HL-60 (cell line): ENCODE data around the gene CADM2.

Source experiments
- DNase-seq, 2 experiments: peaks; one replicate each; pipeline ENCODE4 v3.0.0-alpha.2; 2010 to 2020; ENCODE audit warnings: low read depth in 1 of 2, low spot score in 1 of 2
- H3K27ac ChIP-seq: fragments of 250-450 bp; sonication (Bioruptor Pico); replicated peaks from 2 replicates; pipeline ENCODE4 v1.5.1; 2020; ENCODE audit warnings: mild to moderate bottlenecking, moderate library complexity
- H3K27me3 ChIP-seq: fragments of 250-450 bp; sonication (Bioruptor Pico); 2 replicates; pipeline ENCODE4 v1.5.1; 2021; ENCODE audit warnings: mild to moderate bottlenecking, moderate library complexity; ENCODE audit not compliant: insufficient read depth, poor library complexity, severe bottlenecking
- H3K4me3 ChIP-seq: replicated peaks from 2 replicates; pipeline ENCODE4 v1.5.1; 2011; ENCODE audit warnings: mild to moderate bottlenecking, control low read depth, low read length; ENCODE audit not compliant: insufficient read depth
- GABPA ChIP-seq: IDR thresholded peaks from 2 replicates; pipeline ENCODE4 v1.6.1; 2012; ENCODE audit warnings: low read depth
- POLR2AphosphoS5 ChIP-seq: IDR thresholded peaks from 2 replicates; pipeline ENCODE4 v1.6.1; 2012; ENCODE audit warnings: low read depth
- SPI1 ChIP-seq: IDR thresholded peaks from 2 replicates; pipeline ENCODE4 v1.6.1; 2012; ENCODE audit warnings: low read depth, mild to moderate bottlenecking, borderline replicate concordance
- TF ChIP-seq, protein P1 (sequence below): IDR thresholded peaks from 2 replicates; pipeline ENCODE4 v1.6.1; 2012; ENCODE audit warnings: low read depth; ENCODE audit not compliant: insufficient replicate concordance
- TF ChIP-seq, protein P2 (sequence below): IDR thresholded peaks from one replicate; pipeline ENCODE4 v1.5.1; 2011; ENCODE audit warnings: low read length, control low read depth, inconsistent platforms; ENCODE audit not compliant: insufficient read depth

The CADM2 gene

DNA sequence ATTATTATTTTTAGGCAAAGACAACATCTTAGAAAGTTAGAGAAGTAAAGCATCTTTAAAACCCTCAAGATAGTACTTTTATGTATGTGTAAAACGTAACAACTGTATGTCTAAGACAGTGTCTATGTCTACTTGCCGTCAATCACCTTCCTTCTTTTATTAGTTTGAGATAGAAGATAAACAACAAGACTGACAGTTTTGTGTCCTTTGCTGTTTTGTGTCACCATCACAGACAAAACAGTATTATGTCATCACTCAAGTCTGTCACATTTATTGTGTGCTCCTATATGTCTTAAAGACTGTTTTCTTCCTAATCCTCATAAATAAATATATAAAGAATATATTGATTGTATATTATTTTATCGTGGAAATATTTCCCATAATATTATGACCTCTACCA is 908.3 kb downstream of the CADM2 start:
- TF ChIP-seq, protein P1, sequence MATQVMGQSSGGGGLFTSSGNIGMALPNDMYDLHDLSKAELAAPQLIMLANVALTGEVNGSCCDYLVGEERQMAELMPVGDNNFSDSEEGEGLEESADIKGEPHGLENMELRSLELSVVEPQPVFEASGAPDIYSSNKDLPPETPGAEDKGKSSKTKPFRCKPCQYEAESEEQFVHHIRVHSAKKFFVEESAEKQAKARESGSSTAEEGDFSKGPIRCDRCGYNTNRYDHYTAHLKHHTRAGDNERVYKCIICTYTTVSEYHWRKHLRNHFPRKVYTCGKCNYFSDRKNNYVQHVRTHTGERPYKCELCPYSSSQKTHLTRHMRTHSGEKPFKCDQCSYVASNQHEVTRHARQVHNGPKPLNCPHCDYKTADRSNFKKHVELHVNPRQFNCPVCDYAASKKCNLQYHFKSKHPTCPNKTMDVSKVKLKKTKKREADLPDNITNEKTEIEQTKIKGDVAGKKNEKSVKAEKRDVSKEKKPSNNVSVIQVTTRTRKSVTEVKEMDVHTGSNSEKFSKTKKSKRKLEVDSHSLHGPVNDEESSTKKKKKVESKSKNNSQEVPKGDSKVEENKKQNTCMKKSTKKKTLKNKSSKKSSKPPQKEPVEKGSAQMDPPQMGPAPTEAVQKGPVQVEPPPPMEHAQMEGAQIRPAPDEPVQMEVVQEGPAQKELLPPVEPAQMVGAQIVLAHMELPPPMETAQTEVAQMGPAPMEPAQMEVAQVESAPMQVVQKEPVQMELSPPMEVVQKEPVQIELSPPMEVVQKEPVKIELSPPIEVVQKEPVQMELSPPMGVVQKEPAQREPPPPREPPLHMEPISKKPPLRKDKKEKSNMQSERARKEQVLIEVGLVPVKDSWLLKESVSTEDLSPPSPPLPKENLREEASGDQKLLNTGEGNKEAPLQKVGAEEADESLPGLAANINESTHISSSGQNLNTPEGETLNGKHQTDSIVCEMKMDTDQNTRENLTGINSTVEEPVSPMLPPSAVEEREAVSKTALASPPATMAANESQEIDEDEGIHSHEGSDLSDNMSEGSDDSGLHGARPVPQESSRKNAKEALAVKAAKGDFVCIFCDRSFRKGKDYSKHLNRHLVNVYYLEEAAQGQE, result no peak
- TF ChIP-seq, protein P2, sequence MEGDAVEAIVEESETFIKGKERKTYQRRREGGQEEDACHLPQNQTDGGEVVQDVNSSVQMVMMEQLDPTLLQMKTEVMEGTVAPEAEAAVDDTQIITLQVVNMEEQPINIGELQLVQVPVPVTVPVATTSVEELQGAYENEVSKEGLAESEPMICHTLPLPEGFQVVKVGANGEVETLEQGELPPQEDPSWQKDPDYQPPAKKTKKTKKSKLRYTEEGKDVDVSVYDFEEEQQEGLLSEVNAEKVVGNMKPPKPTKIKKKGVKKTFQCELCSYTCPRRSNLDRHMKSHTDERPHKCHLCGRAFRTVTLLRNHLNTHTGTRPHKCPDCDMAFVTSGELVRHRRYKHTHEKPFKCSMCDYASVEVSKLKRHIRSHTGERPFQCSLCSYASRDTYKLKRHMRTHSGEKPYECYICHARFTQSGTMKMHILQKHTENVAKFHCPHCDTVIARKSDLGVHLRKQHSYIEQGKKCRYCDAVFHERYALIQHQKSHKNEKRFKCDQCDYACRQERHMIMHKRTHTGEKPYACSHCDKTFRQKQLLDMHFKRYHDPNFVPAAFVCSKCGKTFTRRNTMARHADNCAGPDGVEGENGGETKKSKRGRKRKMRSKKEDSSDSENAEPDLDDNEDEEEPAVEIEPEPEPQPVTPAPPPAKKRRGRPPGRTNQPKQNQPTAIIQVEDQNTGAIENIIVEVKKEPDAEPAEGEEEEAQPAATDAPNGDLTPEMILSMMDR, result no peak
- TF ChIP-seq SPI1 (no peak), POLR2AphosphoS5 (no peak), GABPA (no peak)
- DNase-seq, result no peak
- no peaks in the 10 kb centered on the region for H3K27me3 ChIP-seq
- H3K27ac ChIP-seq, result no peak overlapping the region
- H3K4me3 ChIP-seq, result no peak overlapping the region

DNA sequence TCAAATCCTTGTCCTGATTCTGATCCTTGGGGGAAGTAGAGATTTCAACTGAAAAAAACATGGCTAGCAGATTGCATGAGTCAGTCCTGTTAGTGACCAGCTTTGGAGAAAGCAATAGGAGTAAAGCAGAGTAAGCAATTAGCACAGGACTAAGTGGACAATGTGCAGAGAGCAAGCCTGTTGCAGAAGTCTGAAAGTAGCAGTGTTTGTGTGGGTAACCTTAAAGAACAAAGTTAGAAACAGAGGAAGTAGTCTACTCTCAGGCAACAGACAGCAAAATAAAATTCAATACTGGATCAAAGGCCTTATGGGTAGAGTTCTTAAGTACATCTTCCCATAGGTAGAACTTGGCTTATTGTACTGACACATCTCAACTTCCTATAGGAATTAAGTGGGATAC is 916.8 kb downstream of the CADM2 start:
- no peaks in the 10 kb centered on the region for H3K27me3 ChIP-seq
- TF ChIP-seq, protein P2, result no peak
- no peak for TF ChIP-seq SPI1
- no peak for TF ChIP-seq POLR2AphosphoS5
- no peak for TF ChIP-seq GABPA
- TF ChIP-seq, protein P1, result no peak

DNA sequence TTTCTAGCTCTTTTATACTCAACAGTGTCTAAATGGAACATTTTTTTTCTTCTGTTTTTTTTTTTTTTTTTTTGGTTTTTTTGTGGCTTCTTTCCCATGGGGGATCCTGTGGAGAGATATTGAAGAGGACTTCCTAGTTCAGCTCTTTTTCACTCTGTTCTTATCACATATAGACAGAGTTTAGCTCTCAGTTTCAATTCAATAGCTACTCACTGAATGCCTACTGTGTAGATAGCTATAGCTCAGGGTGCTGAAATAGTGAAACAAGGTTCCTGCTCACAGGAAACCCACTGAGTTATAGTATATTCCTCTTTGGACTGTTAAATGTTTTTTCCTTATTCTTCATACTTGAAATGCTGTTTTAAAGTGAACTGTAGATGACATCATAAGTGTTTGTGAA is 918.8 kb downstream of the CADM2 start:
- TF ChIP-seq GABPA (no peak), SPI1 (no peak), POLR2AphosphoS5 (no peak)
- TF ChIP-seq, protein P1, result no peak
- TF ChIP-seq, protein P2, result no peak
- DNase-seq, result no peak
- Histone ChIP-seq H3K4me3 (no peak overlapping the region), H3K27ac (no peak overlapping the region), H3K27me3 (no peaks in the 10 kb centered on the region)

More for the DNA sequence above, 916.8 kb downstream of the CADM2 start:
- Histone ChIP-seq H3K4me3 (no peak overlapping the region), H3K27ac (no peak overlapping the region)
- DNase-seq, result no peak
